GM18867 (cell line): ENCODE results near the gene MPP2.
"Not testable (repeated sequence)": the region's sequence is repeated elsewhere in the genome, so short reads cannot be mapped to it uniquely, and the experiment has no call there.

Experiments used
- ATAC-seq: cut with Tn5 transposase; IDR thresholded peaks from one replicate; pipeline ENCODE4 v1.9.1; 2021; ENCODE audit warnings: mild to moderate bottlenecking, moderate library complexity; ENCODE audit not compliant: unreplicated experiment

Gene MPP2

DNA sequence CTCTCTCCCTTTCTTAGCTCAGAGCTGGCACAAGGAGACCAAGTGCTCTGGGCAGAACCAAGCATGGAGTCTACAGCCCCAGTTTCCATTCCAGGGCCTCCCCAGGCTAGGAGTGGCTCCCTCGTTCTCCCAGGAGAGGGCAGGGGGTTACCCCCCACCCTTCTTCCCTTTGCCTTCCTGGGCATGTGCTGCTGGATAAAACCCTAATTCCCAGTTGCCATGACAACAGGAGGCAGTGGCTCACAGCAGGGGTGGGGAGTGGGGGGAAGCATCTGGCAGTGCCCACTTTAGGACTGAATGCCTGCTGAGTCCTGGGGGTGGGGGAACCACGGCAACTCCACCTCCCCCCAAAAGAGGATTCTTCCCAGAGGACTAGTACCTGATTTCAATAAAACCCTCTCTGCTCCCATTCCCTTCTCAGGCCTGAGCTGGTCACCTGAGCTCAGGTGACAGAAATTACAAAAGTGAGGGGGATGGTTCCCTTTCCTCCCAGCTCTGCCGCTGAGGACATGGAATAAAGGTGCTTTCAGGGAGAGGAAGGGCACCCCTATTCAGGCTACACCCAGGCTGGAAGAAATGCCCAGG lies 1.8 kb downstream of the MPP2 start:
- no peak for ATAC-seq

DNA sequence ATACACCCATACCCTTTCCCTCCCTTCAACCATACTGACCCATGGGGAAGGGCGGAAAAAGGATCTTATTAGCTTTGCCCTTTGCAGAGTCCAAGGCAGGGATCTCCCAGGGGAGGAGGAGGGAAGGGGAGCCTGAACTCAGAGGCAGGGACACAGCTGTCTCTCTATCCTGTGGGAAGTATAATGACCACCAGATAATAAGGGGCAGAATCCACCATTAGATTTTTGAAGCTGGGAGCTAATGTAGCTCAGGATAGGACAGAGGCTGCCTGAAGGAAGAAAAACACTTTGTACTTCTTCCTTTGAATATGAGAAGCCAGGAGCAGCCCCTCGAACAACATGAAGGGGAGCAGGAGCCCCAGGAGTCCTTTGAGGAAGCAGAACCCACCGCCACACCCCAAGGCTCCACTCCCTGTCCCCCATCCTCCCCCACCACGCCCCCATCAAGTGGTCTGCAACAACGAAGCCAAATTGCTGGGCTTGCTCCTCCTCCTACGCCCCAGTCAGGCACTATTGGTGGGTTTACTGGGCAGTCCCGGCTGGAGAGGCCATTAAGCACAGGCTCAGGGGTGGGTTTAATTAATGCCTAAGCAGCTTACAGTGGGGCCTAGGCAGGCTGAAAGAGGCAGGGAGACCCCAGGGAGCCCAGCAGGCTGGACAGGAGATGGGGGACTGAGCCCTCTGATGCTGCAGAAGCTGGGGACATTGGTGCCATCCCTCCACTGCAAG lies 5.3 kb downstream of the MPP2 start:
- ATAC-seq: no peak

DNA sequence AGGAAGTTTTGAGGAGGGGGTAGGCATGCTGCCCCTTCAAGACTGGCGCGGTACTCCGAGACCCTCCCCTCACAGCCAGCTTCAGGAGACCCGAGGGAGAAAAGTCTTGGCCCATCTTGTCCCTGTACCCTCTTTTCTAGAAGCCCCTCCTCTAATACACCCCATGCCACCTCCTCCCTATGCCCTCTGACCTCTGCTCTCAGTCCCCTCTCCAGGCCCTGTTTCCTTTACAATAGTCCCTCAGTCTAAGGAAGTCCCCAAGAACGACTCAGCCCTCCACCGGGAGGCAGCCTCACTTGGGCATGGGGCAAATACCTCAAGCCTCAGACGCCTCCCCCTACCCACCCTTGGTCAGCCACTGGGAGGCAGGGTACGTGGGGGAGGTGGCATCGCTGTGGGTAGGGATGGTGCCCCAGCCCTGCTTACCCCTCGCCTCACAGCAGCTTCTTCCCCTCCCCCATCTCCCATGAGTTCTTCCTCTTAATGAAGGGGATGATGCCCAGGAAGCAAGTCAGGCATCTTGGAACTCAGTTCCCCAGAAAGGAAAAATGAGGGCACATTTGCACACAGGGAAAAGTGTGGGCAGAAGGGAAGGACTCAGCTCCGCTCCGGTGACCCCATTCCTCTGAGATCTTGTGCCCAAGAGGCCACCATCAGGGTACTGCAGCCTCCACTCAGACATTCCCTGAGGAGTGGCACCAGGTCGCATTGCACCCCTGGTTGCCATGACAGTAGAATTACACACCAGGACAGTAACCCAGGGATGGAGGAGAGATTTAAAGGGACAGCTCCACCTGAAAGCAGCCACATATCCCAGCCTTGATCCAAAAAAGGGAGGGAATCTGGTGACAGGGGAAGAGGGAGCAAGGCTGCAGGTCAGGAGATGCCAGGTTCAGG lies 6.2 kb downstream of the MPP2 start:
- no peak for ATAC-seq

DNA sequence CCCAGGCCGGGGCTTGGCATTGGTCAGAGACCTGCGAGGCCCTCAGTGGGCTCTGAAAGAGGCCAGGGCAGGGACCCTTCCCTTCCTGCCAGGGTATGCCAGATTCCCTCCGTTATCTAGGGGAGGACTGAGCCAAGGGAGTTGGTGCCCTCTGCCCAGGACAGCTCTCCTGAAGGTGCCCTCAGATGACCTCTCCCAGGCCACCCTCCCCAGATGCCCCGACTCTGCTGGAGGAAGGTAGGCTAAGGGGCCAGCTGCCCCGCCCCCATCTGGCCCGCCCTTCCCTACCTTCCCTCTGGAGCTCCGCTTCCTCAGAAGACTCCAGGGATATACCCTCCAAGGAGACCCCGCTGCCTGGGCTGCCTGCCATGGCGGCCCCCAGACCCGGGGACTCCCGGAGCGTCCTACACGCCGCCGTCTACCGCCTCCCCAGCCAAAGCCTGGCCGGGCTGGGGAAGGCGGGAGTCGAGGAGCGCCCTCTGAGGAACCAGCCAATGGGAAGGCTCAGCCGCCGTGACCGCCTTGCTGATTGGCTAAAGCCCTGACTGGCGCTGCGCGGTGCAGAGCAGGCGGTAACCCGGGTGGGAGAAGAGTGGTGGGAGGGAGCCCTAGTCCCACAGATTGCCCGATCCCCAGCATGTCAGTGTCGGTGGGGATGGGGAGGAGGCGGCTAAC lies 7.0 kb downstream of the MPP2 start:
- ATAC-seq: peak; percentile 51

DNA sequence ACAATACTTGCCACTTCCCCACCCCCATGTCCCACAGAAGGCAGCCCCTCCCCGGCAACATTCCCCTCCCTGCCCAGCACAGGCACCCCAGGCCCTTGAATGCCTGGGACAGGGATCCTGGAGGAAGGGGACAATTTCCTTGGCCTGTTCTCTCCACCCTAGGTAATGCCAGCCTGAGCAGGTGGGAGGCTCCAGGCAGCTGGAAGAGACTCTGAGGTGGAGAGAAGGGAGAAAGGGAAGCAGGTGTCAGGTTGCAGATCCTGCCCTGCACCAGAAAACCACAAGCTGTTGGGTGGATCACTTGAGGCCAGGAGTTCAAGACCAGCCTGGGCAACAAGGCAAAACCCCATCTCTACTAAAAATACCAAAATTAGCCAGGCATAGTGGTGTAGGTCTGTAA lies 8.9 kb downstream of the MPP2 start:
- no peak for ATAC-seq

DNA sequence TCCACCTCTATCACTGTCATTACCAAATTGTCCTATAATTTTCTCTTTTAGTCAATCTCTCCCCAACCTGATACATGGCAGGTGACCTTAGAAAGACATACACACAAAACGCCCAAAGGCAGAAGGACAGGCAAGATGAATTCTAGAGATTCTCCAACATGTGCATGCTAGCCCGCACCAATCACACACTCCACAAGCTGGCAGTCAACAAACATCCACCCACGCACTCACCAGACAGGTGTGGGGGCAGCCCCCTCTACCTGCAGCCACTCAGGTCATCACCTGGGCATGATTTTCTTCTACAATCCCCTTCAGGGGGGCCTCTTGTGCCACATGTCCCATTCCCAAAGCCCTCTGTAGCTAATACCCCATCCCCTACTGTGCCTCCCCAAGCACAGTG lies 9.5 kb downstream of the MPP2 start:
- no peak for ATAC-seq

DNA sequence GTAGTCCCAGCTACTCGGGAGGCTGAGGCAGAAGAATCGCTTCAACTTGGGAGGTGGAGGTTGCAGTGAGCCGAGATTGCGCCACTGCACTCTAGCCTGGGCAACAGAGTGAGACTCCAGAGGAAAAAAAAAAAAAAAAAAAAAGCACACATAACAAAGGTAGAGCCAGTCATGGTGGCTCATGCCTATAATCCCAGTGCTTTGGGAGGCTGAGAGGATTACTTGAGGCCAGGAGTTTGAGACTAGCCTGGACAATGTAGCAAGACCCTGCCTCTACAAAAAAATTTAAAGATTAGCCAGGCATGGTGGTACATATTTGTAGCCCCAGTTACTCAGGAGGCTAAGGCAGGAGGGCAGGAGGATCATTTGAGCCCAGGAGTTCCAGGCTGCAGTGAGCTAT lies 12.8 kb downstream of the MPP2 start:
- ATAC-seq: not testable (repeated sequence)

DNA sequence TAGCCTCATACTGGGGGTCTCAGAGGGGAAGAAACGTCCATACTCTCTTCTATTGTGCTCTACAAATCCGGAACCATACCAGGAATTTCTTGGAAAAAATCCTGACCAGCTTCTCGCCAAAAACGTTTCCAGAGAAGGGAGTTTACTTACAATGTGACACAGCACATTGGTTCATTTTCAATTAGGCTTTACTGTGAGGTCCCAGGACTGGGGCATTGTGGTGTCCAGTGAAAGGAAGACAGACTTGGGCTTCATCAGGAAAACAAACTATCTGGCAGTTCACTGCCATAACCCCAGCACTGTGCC lies 14.7 kb downstream of the MPP2 start:
- no peak for ATAC-seq

DNA sequence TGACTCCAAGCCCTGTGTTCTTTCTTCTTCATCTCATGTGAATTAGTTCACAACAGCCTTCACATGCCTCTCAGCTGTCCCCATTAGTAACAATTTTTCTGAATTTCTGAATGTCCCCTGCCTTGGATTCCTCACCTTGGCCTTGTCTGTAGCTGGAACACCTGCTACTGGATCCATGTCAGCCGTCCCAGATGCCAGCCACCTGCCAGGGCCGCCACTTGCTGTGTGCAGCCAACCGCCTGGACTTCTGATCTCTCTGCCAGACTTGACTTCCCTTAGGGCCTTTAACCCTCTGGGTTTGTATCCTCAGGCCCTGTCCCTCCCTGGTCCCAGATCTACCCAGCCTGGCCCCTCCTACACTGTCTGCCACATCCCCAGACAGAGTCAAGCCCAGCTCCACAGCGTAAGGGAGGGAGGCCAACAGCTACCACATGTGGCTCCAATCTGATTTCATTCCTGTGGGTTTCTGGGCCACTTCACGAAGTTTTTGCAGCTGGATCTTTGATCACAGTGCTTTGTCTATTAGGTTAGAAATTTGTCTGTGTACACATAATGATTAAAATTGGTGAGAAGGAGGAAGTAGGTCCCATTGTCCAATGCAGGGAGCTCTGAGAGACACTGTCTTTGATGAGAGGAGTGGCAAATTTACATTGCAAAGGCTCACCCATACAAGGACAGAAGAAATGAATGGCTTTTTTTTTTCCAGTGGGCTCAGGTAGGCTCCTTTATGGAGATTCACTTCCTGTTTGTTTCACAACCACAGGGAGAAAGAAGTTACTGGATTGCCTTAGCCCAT lies 15.3 kb downstream of the MPP2 start:
- no peak for ATAC-seq

DNA sequence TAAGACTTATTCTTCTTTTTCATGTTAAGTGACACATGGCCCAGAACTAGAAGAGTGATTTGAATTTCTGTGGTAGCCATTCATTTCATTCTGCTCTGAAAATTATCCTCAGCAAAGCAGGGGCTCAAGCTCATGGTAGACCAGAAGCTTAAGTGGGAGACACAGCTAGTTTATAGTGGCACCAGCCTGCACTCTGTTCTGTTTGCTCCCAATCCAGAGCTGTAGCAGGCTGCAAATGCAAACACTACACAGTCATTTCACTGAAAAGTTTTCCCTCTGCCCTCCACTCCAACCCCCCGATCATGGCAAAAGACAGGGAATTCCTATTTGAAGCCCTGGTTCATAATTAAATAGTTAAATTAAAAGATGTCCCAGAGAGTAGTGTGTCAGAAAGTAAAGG lies 17.1 kb downstream of the MPP2 start:
- no peak for ATAC-seq

DNA sequence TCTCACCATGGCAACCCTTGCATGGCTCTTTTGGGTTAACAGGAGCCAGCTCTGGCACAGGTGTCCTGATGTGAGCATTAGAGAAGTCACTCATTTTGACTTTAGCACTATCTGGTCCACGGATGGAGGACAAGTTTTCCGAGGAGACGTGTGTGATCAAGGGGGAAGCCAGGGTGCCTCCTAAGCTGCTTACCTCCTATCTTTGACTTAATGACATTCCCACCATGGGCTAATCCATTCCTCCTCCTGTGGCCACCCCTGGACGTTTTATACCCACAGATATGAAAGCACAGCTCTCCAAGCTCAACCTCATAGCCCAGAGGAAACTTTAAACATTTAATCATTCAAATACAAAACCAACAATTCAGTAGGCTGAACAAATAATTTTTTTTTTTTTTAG lies 18.8 kb downstream of the MPP2 start:
- no peak for ATAC-seq

DNA sequence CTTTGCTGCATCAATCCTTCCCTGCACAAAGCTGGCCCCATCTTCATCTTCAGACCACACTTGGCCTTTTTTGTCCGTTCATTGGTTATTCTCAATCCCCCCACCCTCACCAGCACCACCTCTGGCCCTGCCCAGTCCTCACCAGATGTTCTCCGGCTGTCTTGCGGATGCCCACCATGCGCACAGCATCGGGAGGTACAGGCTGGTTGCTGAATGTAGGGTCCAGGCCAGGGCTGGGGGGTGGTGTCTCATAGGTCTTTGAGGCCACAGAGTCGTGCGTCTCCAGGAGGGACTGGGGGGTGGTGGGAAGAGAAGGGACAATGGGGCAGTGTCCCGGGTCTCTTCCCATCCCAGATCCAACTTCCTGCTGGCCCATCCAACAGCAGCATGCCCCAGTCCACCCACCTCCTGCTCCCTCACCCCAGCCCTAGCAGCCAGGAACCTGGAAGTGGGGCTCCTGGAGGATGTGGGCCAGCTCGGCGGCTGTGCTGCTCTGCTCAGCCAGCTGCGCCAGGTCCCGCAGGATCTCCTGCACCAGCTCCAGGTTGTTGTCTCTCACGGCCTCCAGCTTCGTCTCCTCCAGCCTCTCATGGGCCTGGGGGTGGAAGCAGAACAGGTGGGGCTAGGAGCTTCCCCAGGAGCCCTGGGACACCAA lies 24.4 kb downstream of the MPP2 start:
- ATAC-seq: no peak

DNA sequence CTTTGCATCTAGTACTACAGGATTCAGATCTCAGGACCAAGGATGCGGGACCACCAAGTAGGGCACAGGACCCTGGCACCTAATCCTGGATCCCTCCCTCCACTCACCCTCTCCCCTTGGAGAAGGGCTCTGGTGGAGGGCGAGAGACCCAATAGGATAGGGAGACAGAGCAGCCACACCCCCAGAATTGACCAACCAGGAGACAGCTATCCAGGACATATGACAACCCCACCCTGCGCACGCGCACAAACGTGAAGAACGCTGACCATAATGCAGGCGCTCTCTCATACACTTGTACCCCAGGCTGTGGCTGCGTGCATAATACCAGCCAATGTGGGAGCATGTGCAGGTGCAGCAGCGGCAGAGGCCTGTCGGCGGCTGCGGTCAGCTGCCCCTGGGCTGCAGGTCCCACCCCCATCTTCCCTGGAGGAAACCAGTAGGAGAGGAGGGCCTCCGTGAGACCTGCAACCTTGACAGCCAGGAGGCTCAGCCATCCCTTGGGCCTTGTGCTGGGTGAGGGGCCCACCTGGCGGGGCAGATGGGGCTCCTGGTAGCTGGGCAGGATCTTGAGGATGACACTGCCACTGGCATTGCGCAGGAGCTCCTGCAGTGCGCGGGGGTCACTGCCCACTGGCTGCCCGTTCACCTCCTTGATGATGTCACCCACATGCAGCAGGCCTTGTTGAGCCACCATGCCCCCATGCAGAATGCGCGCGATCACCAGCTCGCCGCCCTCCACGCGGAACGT lies 25.4 kb downstream of the MPP2 start:
- no peak for ATAC-seq

DNA sequence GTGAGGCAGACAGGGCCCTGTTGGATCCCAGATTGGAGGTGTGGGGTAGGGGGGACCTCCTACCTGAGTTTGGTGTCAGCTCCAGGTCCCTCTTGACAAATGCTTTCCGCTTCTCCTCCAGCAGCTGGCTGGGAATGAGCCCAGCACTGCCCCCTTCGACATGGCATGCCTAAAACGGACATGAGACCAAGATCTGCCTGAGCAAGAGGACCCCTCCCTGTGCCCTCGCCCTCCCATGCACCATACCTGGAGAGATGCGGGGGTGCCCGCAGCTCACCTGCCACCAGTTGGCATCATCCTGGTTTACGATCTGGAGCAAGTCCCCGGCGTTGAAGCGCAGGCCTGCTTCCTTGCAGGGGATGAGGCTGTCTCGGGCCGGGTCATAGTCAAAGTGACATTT lies 26.2 kb downstream of the MPP2 start:
- no peak for ATAC-seq

DNA sequence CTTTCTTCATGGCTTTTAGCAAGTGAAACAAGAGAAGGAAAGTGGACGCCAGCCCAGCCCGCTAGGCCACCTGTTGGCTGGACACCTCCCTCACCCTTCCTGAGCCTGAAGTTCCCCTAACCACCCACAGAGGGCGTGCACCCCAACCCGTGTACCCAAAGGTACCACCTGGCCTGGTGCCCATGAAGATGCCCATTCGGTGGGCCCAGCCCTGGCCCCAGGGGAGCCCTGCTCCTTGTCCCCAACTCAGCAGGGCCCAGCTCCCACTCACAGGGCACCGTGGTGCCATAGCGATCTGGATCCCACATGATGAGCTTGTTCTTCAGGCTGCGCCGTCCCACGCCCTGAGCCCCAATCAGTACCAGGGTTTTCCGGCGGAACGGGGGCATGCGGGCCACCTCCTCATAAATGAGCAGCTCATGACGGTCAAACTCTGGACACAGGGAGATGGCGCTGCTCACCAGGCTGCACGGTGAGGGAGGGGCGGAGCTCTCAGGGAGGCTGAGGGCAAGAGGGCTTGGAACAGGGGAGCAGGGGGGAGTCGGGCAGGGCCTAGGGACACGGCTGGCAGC lies 26.8 kb downstream of the MPP2 start:
- no peak for ATAC-seq

DNA sequence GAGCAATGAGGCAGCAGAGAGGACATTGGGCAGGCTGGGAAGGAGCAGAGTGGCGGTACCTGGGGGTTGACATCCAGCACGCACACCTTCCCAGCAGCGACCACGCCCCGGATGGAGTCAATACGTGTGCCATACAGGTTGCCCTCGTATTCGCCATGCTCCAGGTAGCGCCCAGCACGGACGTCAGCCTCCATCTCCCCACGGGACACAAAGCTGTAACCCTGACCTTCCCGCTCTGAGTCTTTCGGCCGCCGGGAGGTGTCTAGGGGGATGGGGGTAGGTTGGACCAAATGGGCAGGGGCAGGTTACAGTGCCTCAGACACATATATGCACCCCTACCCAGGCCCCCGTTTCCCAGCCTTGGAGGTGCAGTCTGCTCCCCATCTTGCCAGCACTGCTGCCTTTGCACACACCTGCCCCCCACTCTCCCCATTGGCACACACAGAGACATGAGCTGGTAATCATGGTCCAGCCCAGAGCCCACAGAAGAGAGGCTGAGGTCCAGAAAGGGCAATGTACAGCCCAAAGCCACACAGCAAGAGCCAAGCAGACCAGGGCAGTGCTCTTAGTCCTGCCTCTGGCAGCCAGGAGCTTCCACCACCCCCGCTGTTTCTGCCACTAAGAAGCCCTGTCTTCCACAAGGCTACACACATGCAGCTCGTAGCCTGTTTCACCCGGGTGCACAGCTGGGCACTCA lies 27.5 kb downstream of the MPP2 start:
- ATAC-seq: no peak

DNA sequence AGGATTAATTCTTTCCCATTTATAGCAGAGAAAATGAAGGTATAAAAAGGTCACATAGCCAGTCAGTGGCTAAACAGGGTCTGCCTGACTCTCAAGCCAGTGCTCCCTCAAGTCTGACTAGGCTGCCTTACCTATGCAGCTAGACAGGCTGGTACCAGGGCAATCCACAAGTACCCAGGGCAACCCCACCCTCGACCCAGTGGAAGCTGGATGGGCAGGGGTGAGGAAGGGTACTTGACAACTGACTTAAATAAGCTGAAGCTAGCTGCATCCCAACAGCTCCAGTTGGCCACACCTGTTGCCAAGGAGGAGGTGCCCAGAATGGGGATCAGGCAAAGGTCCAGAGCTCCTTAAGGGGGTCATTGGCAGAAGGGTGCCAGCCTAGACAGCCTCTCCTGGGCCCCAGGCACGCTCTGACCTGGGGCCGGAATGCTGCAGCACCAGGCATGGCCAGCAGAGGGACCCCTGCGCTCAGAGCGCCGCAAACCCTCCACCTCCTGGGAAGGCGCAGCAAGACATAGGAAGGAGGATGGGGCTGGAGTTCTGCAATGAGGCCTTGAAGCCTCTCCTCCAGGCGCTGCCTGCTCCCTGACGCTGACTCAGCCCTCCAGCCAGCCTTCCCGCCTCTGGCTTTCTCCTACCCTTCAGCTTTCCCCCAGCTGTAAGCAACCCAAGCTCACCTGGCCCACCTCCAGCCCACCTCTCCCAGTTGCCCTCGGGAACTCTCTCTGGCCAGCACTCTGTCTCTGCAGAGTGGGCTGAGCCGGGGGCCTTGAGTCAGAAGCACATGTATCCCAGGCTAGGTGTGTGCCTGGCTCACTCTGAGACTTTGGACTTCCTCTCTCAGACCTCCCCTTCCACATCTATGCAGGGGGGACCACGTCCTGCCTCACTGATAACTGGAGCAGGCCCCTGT lies 28.8 kb downstream of the MPP2 start:
- ATAC-seq: no peak
